Measurements from ENCODE around the gene HECA. TPM values are rescaled to one million over a fixed set of nuclear protein-coding genes. Genes with fewer than 3 reads are reported as not detected.

Gene HECA
- total and polyA plus RNA-seq, 2 of the 8 experiments (the other 6 are each of a cell fraction or from before 2014, with no cell fraction given) = 2.4 to 9.2 TPM

- H4K20me1 ChIP-seq (replicated peaks in 1 of 2; ENCODE audit: control insufficient read depth in 1 of 2, insufficient read depth in 2 of 2, low read length in 2 of 2) = peaks cover 0 to 5% of the 10 kb centered on the region in 2 experiments
- no peak overlapping the region for H3K9ac ChIP-seq (replicated peaks in 1 of 4; ENCODE audit: extremely low read depth in 1 of 4, low read depth in 3 of 4, low read length in 3 of 4)
- no peak for DNase-seq (ENCODE audit: low read depth in 1 of 2, low spot score in 2 of 2)
- ChIA-PET CTCF (ENCODE audit: partially characterized antibody) (no interaction called here), POLR2A (ENCODE audit: partially characterized antibody) (interaction anchor here (0.6 to 1.4 kb wide), 2 partner anchors 9 to 346 kb away, joined by 3 read pairs; no protein-coding TSS in a partner anchor)
- no peaks in the 10 kb centered on the region for H3K79me1 ChIP-seq (ENCODE audit: low read depth, low read length)
- 86% methylated on average over 3 of the region's 3 CpGs; no CpG with 5 or more reads in 1 of the 2 experiments for WGBS, 2 experiments (ENCODE audit: extremely low coverage in 1 of 2, insufficient coverage in 1 of 2, insufficient read length in 1 of 2, insufficient replicate concordance in 2 of 2, low coverage in 1 of 2, low lambda C conversion rate in 2 of 2, missing lambda C conversion rate in 1 of 2)
- H4K5ac ChIP-seq (ENCODE audit: insufficient read length, low read depth, low read length) = no peak overlapping the region
- TF ChIP-seq BRCA1 (IDR thresholded peaks at IDR 0.05; ENCODE audit: low read depth, low read length) (no peak), SIX5 (IDR thresholded peaks at IDR 0.05; ENCODE audit: low read depth, low read length) (no peak), ASH2L (IDR thresholded peaks at IDR 0.05; ENCODE audit: low read length) (no peak), NRF1 (IDR thresholded peaks at IDR 0.05; ENCODE audit: low read depth, low read length) (no peak), ATF3 (IDR thresholded peaks at IDR 0.05; ENCODE audit: insufficient read depth, low read depth, low read length) (no peak), MAX (IDR thresholded peaks at IDR 0.05) (no peak), CHD2 (IDR thresholded peaks at IDR 0.05; ENCODE audit: low read length) (no peak), ZNF274 (IDR thresholded peaks at IDR 0.05; ENCODE audit: borderline replicate concordance, extremely low read depth, low read length) (no peak), HDAC6 (IDR thresholded peaks at IDR 0.05; ENCODE audit: low read depth, low read length) (no peak), SP2 (IDR thresholded peaks at IDR 0.05; ENCODE audit: low read length) (no peak), POU5F1 (IDR thresholded peaks at IDR 0.05; ENCODE audit: low read depth, low read length) (no peak)
- no peak overlapping the region for H2BK20ac ChIP-seq (ENCODE audit: low read length)
- H3K27ac ChIP-seq (ENCODE audit: low read depth, low read length) = no peak overlapping the region
- no peak overlapping the region; a peak in 1 of 4 replicates for H3K4me2 ChIP-seq (ENCODE audit: insufficient read depth in 1 of 2, low read depth in 2 of 2, low read length in 2 of 2)
- H3K36me3 ChIP-seq (ENCODE audit: control insufficient read depth in 2 of 4, insufficient read depth in 4 of 4, low read length in 3 of 4) = peaks cover 0 to 4% (median 0%) of the 10 kb centered on the region in 4 experiments; a peak in 1 of 8 replicates
- no peak for FAIRE-seq
- H3K14ac ChIP-seq (ENCODE audit: insufficient read length) = no peak overlapping the region
- H4K91ac ChIP-seq (replicated peaks; ENCODE audit: insufficient read length, low read length) = no peak overlapping the region
- no peaks in the 10 kb centered on the region; a peak in 2 of 4 replicates for H3K79me2 ChIP-seq (ENCODE audit: control insufficient read depth in 1 of 2, insufficient read depth in 2 of 2, low read length in 2 of 2)
- H3K18ac ChIP-seq (ENCODE audit: extremely low read depth, low read length) = no peak overlapping the region
- H3K4ac ChIP-seq (replicated peaks; ENCODE audit: insufficient read length, low read depth, low read length) = no peak overlapping the region
- no peaks in the 10 kb centered on the region for H3K4me1 ChIP-seq (replicated peaks in 1 of 4; ENCODE audit: control insufficient read depth in 3 of 4, insufficient read depth in 4 of 4, low read length in 3 of 4)
- H2BK120ac ChIP-seq (replicated peaks; ENCODE audit: low read depth, low read length) = no peak overlapping the region
- no peaks in the 10 kb centered on the region for H3K9me3 ChIP-seq (ENCODE audit: insufficient read depth in 2 of 2, low read depth in 1 of 2, low read length in 1 of 2)
- no peak overlapping the region for H2AK5ac ChIP-seq (ENCODE audit: low read depth, low read length)
- no peak overlapping the region for H3K23ac ChIP-seq (ENCODE audit: insufficient read length)
- H3K56ac ChIP-seq (replicated peaks; ENCODE audit: insufficient read length, low read depth, low read length) = no peak overlapping the region
- no peaks in the 10 kb centered on the region; the same call in 1 of the 2 replicates for H3K23me2 ChIP-seq (ENCODE audit: low read depth, low read length)
- no peak overlapping the region for H2AFZ ChIP-seq (ENCODE audit: low read length)
- H3K4me3 ChIP-seq (ENCODE audit: extremely low read depth in 1 of 4, insufficient read depth in 2 of 4, low read depth in 3 of 4, low read length in 4 of 4) = no peak overlapping the region
- no peak overlapping the region for H2BK12ac ChIP-seq (ENCODE audit: low read depth, low read length)
- H2BK5ac ChIP-seq (ENCODE audit: low read depth, low read length) = no peak overlapping the region
- H4K8ac ChIP-seq (ENCODE audit: extremely low read depth, insufficient read depth, low read length) = no peak overlapping the region
- H3K27me3 ChIP-seq (replicated peaks in 1 of 4; ENCODE audit: control insufficient read depth in 3 of 4, extremely low read depth in 1 of 4, insufficient read depth in 3 of 4, low read length in 3 of 4) = no peaks in the 10 kb centered on the region
- H2BK15ac ChIP-seq (ENCODE audit: low read length) = no peak overlapping the region
Observed at GRCh38 chr6:139161817-139162284, 27.0 kb downstream of the HECA start.
